ENCODE measurements around the gene USP49.
A peak's percentile ranks its signal among the peaks of the same experiment; 100 is the strongest.

USP49 gene

GRCh38 chr6:41799559-41799911 is 95.6 kb downstream of the USP49 start:
- H3K9me3 ChIP-seq (ENCODE audit: control insufficient read depth in 1 of 2, low read length in 2 of 2): no peaks in the 10 kb centered on the region
- H3K4me1 ChIP-seq (ENCODE audit: control insufficient read depth in 1 of 2, insufficient read depth in 2 of 2, low read length in 2 of 2): peaks cover 0 to 3% of the 10 kb centered on the region in 2 donors
- H3K27me3 ChIP-seq (ENCODE audit: low read depth, low read length): no peaks in the 10 kb centered on the region
- H3K36me3 ChIP-seq (ENCODE audit: control insufficient read depth in 1 of 2, insufficient read depth in 2 of 2, low read length in 2 of 2): peaks cover 23% of the 10 kb centered on the region in 2 donors
- no peak overlapping the region for H3K27ac ChIP-seq (ENCODE audit: low read length)
- no peak overlapping the region for H3K4me3 ChIP-seq (ENCODE audit: low read depth in 1 of 2, low read length in 2 of 2)

DNA sequence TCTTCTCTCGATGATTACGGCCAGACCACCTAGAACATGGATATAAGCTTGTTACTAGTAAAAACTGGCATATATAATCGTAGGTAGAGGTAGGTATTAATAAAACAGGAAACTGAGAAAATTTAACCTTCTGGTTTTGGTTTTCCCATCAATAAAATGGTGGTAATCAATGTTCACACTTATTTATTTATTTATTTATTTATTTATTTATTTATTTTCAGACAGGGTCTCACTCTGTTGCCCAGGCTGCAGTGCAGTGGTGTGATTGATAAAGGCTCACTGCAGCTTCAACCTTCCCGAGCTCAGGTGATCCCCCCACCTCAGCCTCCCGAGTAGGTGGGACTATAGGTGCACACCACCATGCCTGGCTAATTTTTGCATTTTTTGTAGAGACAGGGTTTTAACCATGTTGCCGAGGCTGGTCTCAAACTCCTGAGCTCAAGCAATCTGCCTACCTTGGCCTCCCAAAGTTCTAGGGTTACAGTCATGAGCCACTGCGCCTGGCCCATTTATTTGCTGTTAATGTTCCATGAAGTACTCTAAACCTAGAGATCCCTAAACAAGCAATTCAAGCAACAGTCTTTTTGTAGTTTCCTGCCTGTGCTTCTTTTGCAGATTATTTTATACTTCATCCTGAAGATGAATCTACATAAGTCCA is 96.1 kb downstream of the USP49 start:
- Histone ChIP-seq H3K4me1 (ENCODE audit: control insufficient read depth in 1 of 2, insufficient read depth in 2 of 2, low read length in 2 of 2) (peaks cover 0 to 3% of the 10 kb centered on the region in 2 donors), H3K9me3 (ENCODE audit: control insufficient read depth in 1 of 2, low read length in 2 of 2) (no peaks in the 10 kb centered on the region), H3K36me3 (ENCODE audit: control insufficient read depth in 1 of 2, insufficient read depth in 2 of 2, low read length in 2 of 2) (peaks cover 23% of the 10 kb centered on the region in 2 donors), H3K27me3 (ENCODE audit: low read depth, low read length) (no peaks in the 10 kb centered on the region), H3K4me3 (ENCODE audit: low read depth in 1 of 2, low read length in 2 of 2) (no peak overlapping the region), H3K27ac (ENCODE audit: low read length) (no peak overlapping the region)

GRCh38 chr6:41796474-41796873 is 98.7 kb downstream of the USP49 start:
- Histone ChIP-seq H3K27me3 (ENCODE audit: low read depth, low read length) (no peaks in the 10 kb centered on the region), H3K4me3 (ENCODE audit: low read depth in 1 of 2, low read length in 2 of 2) (no peak overlapping the region), H3K4me1 (ENCODE audit: control insufficient read depth in 1 of 2, insufficient read depth in 2 of 2, low read length in 2 of 2) (peaks cover 0 to 3% of the 10 kb centered on the region in 2 donors), H3K36me3 (ENCODE audit: control insufficient read depth in 1 of 2, insufficient read depth in 2 of 2, low read length in 2 of 2) (peaks cover 32 to 35% of the 10 kb centered on the region in 2 donors), H3K27ac (ENCODE audit: low read length) (no peak overlapping the region), H3K9me3 (ENCODE audit: control insufficient read depth in 1 of 2, low read length in 2 of 2) (no peaks in the 10 kb centered on the region)

GRCh38 chr6:41791984-41792383 is 103.2 kb downstream of the USP49 start:
- no peak overlapping the region for H3K4me3 ChIP-seq (ENCODE audit: low read depth in 1 of 2, low read length in 2 of 2)
- peaks cover 0 to 11% of the 10 kb centered on the region in 2 donors for H3K4me1 ChIP-seq (ENCODE audit: control insufficient read depth in 1 of 2, insufficient read depth in 2 of 2, low read length in 2 of 2)
- H3K27me3 ChIP-seq (ENCODE audit: low read depth, low read length): no peaks in the 10 kb centered on the region
- H3K36me3 ChIP-seq (ENCODE audit: control insufficient read depth in 1 of 2, insufficient read depth in 2 of 2, low read length in 2 of 2): peaks cover 45 to 50% of the 10 kb centered on the region in 2 donors
- H3K9me3 ChIP-seq (ENCODE audit: control insufficient read depth in 1 of 2, low read length in 2 of 2): no peaks in the 10 kb centered on the region
- H3K27ac ChIP-seq (ENCODE audit: low read length): no peak overlapping the region

GRCh38 chr6:41791305-41791704 is 103.9 kb downstream of the USP49 start:
- Histone ChIP-seq H3K4me3 (ENCODE audit: low read depth in 1 of 2, low read length in 2 of 2) (no peak overlapping the region), H3K27me3 (ENCODE audit: low read depth, low read length) (no peaks in the 10 kb centered on the region), H3K4me1 (ENCODE audit: control insufficient read depth in 1 of 2, insufficient read depth in 2 of 2, low read length in 2 of 2) (peaks cover 0 to 11% of the 10 kb centered on the region in 2 donors), H3K27ac (ENCODE audit: low read length) (no peak overlapping the region), H3K36me3 (ENCODE audit: control insufficient read depth in 1 of 2, insufficient read depth in 2 of 2, low read length in 2 of 2) (peaks cover 45 to 46% of the 10 kb centered on the region in 2 donors), H3K9me3 (ENCODE audit: control insufficient read depth in 1 of 2, low read length in 2 of 2) (no peaks in the 10 kb centered on the region)

- peaks cover 6 to 20% of the 10 kb centered on the region in 2 donors for H3K4me1 ChIP-seq (ENCODE audit: control insufficient read depth in 1 of 2, insufficient read depth in 2 of 2, low read length in 2 of 2)
- H3K27ac ChIP-seq (ENCODE audit: low read length): no peak overlapping the region
- H3K4me3 ChIP-seq (ENCODE audit: low read depth in 1 of 2, low read length in 2 of 2): no peak overlapping the region
- no peaks in the 10 kb centered on the region for H3K27me3 ChIP-seq (ENCODE audit: low read depth, low read length)
- no peaks in the 10 kb centered on the region for H3K9me3 ChIP-seq (ENCODE audit: control insufficient read depth in 1 of 2, low read length in 2 of 2)
- H3K36me3 ChIP-seq (ENCODE audit: control insufficient read depth in 1 of 2, insufficient read depth in 2 of 2, low read length in 2 of 2): peaks cover 35 to 39% of the 10 kb centered on the region in 2 donors
Observed at GRCh38 chr6:41790045-41790444, 105.1 kb downstream of the USP49 start.

- Histone ChIP-seq H3K9me3 (ENCODE audit: control insufficient read depth in 1 of 2, low read length in 2 of 2) (no peaks in the 10 kb centered on the region), H3K27ac (ENCODE audit: low read length) (no peak overlapping the region), H3K4me3 (ENCODE audit: low read depth in 1 of 2, low read length in 2 of 2) (no peak overlapping the region)
Observed at GRCh38 chr6:41789390-41789724, 105.8 kb downstream of the USP49 start.

GRCh38 chr6:41787219-41787917 is 107.8 kb downstream of the USP49 start, which contains the start of gene TOMM6:
TOMM6 (plus strand) TSS chr6:41787694; CDS start chr6:41787698, 4 bp downstream.
- H3K27ac ChIP-seq (ENCODE audit: low read length): peak within 1 kb of the TSS; percentile 98
- H3K4me3 ChIP-seq (ENCODE audit: low read depth in 1 of 2, low read length in 2 of 2): peak within 1 kb of the TSS; percentile 96 to 97
- H3K4me1 ChIP-seq (ENCODE audit: control insufficient read depth in 1 of 2, insufficient read depth in 2 of 2, low read length in 2 of 2): peaks cover 16 to 26% of the 10 kb centered on the region in 2 donors
- peaks cover 31 to 32% of the 10 kb centered on the region in 2 donors for H3K36me3 ChIP-seq (ENCODE audit: control insufficient read depth in 1 of 2, insufficient read depth in 2 of 2, low read length in 2 of 2)
- no peaks in the 10 kb centered on the region for H3K27me3 ChIP-seq (ENCODE audit: low read depth, low read length)
- no peaks in the 10 kb centered on the region for H3K9me3 ChIP-seq (ENCODE audit: control insufficient read depth in 1 of 2, low read length in 2 of 2)

More at GRCh38 chr6:41789390-41789724, 105.8 kb downstream of the USP49 start:
- H3K36me3 ChIP-seq (ENCODE audit: control insufficient read depth in 1 of 2, insufficient read depth in 2 of 2, low read length in 2 of 2): peaks cover 34 to 35% of the 10 kb centered on the region in 2 donors
- peaks cover 9 to 26% of the 10 kb centered on the region in 2 donors for H3K4me1 ChIP-seq (ENCODE audit: control insufficient read depth in 1 of 2, insufficient read depth in 2 of 2, low read length in 2 of 2)
- no peaks in the 10 kb centered on the region for H3K27me3 ChIP-seq (ENCODE audit: low read depth, low read length)

GRCh38 chr6:41786451-41787218 is 108.5 kb downstream of the USP49 start:
- no peaks in the 10 kb centered on the region for H3K9me3 ChIP-seq (ENCODE audit: control insufficient read depth in 1 of 2, low read length in 2 of 2)
- H3K4me1 ChIP-seq (ENCODE audit: control insufficient read depth in 1 of 2, insufficient read depth in 2 of 2, low read length in 2 of 2): peaks cover 16 to 30% of the 10 kb centered on the region in 2 donors
- H3K27me3 ChIP-seq (ENCODE audit: low read depth, low read length): no peaks in the 10 kb centered on the region
- peak overlapping the region; percentile 96 to 97 for H3K4me3 ChIP-seq (ENCODE audit: low read depth in 1 of 2, low read length in 2 of 2)
- peak overlapping the region; percentile 98 for H3K27ac ChIP-seq (ENCODE audit: low read length)
- H3K36me3 ChIP-seq (ENCODE audit: control insufficient read depth in 1 of 2, insufficient read depth in 2 of 2, low read length in 2 of 2): peaks cover 24 to 25% of the 10 kb centered on the region in 2 donors

GRCh38 chr6:41785689-41786450 is 109.3 kb downstream of the USP49 start:
- H3K9me3 ChIP-seq (ENCODE audit: control insufficient read depth in 1 of 2, low read length in 2 of 2): no peaks in the 10 kb centered on the region
- peaks cover 19 to 20% of the 10 kb centered on the region in 2 donors for H3K36me3 ChIP-seq (ENCODE audit: control insufficient read depth in 1 of 2, insufficient read depth in 2 of 2, low read length in 2 of 2)
- peaks cover 16 to 37% of the 10 kb centered on the region in 2 donors for H3K4me1 ChIP-seq (ENCODE audit: control insufficient read depth in 1 of 2, insufficient read depth in 2 of 2, low read length in 2 of 2)
- peak overlapping the region; percentile 17 to 97 for H3K4me3 ChIP-seq (ENCODE audit: low read depth in 1 of 2, low read length in 2 of 2)
- H3K27me3 ChIP-seq (ENCODE audit: low read depth, low read length): no peaks in the 10 kb centered on the region
- no peak overlapping the region for H3K27ac ChIP-seq (ENCODE audit: low read length)

Measured in muscle layer of duodenum (tissue), 2 donors.